C1 segment of cervical spinal cord (tissue), 14 donors: ENCODE results near the gene CLDN4.
"Not testable (repeated sequence)": the region's sequence is repeated elsewhere in the genome, so short reads cannot be mapped to it uniquely, and the experiment has no call there.

Experiments used
- DNase-seq, 14 donors: peaks; one replicate each; lab custom pipeline; 2025; lab: John Stamatoyannopoulos, UW

The CLDN4 gene

DNA sequence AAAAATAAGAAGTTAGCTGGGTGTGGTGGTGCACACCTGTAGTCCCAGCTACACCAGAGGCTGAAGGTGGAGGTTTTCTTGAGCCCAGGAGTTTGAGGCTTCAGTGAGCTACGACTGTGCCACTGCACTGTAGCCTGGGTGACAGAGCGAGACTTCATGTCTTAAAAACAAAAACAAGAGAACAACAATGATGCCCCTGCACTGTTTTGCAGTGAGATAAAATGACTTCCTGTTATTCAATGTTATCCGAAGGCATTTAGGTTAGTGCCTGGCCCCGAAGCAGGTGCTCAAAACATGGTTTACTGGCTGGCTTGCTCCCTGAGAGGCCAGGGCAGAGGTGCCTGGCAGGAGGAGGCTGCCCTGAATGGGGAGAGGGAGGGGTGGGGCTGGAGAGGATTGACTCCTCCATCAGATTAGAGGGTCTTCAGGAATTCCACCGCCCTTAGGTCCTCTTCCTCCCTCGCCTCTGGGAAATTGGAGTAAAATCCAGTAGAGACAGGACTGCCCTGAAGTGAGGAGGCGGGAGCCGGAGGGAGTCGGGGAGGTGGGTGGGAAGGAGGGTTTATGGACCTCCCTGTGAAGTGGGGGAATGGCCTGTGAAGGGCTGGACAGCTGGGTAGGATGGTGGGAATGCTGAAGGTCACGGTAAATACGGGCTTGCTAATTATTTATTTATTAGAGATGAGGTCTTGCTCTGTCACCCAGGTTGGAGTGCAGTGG lies 6.8 kb upstream of the CLDN4 start:
- DNase-seq = no peak

DNA sequence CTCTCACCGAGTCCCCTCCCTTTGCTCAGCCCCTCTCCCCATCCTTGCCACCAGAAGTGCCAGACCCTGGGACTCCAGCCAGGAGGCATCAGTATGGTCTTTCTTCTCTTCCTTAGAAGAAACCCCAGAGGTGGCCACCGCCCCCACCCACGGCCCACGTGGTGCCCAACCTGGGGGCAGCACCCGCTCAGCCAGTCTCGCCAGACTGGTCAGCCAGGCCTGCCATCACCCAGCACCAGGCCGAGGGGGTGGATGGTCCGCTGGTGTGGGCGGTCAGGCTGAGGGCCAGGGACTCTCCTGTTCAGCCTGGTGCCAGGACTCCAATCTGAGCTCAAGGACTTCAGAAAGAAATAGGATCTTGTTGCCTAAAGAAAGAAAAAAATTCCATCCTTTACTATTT lies 5.8 kb upstream of the CLDN4 start:
- DNase-seq = no peak

DNA sequence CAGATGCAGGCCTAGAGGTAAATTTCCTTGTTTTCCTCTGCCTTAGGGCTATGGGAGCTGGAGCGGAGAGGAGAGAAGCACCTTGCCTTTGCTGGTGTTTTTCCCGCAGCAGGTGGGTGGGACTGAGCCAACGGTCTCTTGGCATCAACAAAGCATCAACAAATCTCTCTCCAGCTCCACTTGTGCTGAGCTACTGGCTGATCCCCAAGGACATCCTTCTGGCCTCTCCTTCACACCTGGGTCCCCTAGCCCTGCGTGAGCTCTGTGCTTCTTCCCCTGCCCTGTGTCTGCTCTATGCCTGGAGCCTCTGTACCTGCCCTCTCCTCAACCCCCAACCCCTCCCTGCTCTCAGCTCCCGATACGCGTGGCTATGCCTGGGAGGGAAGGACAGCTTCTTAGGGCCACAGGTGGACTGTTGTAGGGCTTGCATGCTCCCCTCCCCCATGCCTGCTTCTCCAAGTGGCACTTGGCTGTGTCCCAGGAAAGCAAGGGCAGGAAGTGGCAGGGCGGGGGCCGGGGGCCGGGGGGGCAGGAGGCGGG lies 3.2 kb upstream of the CLDN4 start:
- peak in 2 of 14 donors; percentile 11 to 89 for DNase-seq

DNA sequence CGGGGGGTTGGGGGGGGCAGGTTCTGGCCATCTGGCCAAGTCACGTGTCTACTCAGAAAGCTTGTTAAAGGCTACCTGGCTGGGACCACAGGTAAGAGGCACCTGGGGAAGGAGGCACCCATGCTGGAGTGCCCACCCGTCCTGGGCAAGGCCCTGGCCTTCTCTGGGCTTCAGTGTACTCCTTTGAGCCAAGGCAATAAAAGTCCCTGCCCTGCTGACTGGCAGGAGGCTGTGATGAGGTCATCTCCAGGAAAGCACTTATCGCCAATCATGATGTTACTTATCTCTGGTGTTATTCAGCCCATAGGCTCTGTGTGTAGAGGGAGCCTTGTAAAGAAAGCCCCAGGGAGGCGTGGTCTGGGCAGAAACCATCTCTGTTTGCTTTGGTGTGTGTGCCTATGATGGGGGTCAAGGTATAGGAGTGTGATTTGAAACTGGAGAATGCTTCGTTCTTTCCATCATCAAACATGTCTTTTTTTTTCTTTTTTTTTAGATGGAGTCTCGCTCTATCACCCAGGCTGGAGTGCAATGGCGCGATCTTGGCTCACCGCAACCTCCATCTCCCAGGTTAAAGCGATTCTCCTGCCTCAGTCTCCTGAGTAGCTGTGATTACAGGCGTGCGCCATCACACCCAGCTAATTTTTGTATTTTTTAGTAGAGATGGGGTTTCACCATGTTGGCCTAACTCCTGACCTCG lies 2.5 kb upstream of the CLDN4 start:
- peak in 1 of 14 donors; percentile 85 for DNase-seq

DNA sequence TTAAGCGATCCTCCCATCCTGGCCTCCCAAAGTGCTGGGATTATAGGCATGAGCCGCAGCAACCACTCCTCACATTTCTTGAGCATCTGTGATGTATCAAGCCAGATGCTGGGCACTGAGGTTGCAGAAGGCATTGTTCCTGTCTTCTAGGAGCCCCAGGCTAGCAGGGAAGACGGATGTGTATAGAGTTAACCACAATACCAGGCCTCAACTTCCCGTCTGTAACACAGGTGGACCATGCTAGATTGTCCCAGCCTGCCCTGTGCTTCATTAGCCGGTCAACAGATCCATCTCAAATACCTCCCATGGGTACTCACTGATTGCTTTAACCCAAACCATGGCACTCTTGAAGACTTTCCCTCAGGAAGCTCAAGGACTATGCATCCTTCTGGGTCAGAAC lies 1.8 kb upstream of the CLDN4 start:
- no peak for DNase-seq

DNA sequence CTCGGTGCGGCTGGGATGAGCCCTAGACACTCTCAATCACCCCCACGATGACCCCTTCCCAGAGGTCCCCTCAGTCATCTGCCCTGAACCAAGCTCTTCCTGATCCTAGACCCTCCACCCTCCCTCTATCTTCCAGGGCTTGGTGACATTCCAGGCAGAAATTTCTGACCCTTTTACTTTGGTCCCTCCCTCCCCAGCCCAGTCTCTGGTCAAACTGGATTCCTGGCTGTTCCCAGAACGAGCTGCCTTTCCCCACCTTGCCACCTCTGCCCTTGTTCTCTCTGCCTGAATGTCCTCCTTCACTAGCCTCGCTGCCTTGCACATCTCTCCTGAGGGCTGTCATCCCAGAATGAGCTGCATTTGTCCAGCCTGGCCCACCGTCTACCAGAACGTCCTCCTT lies 1.3 kb upstream of the CLDN4 start:
- no peak for DNase-seq

DNA sequence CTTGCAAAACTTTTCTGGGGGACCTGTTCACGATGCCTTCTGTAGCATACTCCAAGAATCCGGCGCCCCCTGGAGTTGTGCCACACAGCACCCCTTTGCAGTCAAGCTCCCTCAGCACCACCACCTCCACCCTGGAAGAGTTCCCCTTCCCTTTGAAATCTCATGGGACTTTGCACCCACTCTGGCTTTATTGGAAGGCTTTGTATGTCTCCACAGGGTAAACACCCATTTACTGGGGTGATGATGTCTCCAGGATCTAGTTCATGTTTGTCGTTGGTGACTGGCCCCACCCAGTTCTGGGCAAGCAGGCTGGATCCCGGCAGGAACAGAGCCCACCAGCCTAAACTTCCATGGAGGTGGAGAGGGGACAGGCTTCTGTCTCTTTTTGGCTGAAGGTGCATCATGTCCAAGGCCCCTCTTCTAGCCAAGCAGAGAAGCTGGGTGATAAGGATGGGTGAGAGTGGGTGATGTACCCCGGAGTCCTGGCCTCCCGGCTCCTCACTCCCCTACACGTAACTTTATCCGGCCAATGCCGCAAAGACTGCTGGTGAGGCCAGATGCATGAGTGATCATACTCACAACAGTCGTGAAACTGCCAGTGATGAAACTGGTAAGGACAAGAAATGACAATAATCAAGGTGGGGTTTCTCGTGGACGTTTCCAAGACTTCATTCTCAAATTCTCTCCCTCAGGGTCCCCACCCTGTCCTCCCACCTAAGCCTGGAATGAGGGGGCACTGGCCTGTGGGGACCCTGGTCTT lies 695 bp upstream of the CLDN4 start:
- no peak for DNase-seq

DNA sequence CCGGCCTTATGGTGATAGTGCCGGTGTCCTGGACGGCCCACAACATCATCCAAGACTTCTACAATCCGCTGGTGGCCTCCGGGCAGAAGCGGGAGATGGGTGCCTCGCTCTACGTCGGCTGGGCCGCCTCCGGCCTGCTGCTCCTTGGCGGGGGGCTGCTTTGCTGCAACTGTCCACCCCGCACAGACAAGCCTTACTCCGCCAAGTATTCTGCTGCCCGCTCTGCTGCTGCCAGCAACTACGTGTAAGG lies 713 bp downstream of the CLDN4 start:
- DNase-seq = no peak

DNA sequence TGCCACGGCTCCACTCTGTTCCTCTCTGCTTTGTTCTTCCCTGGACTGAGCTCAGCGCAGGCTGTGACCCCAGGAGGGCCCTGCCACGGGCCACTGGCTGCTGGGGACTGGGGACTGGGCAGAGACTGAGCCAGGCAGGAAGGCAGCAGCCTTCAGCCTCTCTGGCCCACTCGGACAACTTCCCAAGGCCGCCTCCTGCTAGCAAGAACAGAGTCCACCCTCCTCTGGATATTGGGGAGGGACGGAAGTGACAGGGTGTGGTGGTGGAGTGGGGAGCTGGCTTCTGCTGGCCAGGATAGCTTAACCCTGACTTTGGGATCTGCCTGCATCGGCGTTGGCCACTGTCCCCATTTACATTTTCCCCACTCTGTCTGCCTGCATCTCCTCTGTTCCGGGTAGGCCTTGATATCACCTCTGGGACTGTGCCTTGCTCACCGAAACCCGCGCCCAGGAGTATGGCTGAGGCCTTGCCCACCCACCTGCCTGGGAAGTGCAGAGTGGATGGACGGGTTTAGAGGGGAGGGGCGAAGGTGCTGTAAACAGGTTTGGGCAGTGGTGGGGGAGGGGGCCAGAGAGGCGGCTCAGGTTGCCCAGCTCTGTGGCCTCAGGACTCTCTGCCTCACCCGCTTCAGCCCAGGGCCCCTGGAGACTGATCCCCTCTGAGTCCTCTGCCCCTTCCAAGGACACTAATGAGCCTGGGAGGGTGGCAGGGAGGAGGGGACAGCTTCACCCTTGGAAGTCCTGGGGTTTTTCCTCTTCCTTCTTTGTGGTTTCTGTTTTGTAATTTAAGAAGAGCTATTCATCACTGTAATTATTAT lies 1.2 kb downstream of the CLDN4 start:
- no peak for DNase-seq

DNA sequence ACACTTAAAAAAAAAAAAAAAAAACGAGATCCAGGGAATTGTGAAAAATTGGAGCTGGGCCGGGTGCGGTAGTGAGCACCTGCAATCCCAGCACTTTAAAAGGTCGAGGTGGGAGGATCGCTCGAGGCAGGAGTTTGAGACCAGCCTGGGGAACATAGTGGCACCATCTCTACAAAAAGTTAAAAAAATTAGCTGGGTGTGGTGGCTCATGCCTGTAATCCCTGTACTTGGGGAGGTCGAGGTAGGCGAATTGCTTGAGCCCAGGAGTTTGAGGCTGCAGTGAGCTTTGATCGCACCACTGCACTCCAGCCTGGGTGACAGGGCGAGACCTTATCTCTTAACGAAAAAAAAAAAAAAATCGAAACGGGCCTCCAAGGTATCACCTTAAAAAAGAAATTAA lies 2.0 kb downstream of the CLDN4 start:
- no peak for DNase-seq

DNA sequence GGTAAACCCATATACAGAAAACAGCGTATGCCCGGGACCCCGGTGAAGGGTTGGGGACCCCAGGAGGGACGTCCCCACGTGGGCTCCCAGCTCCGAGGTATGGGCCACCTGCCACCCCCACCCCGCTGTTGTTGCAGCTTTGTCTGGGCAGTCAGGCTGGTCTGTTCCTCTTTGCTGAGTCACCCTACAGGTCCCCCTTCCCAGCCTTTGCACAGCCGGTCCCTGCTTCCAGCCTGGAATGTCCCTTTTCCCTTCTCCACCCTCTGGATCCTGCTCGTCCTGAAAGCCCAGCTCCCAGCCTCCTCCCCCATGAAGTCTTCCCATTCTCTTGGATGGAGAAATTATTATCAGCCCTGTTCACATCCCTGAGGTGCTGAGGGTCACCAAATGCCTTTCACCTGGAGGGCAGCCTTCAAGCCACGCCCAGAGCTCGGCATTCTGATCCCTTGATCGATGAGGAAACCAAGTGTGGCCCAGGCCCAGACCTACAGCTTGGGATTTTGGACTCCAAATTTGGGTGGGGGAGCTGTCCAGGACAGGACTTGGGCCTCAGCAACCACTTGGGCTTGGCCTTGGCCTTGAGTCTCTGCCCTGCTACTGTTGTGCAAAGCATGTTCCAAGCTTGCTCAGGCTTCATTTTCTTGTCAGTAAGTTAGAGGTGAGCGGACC lies 2.6 kb downstream of the CLDN4 start:
- no peak for DNase-seq

DNA sequence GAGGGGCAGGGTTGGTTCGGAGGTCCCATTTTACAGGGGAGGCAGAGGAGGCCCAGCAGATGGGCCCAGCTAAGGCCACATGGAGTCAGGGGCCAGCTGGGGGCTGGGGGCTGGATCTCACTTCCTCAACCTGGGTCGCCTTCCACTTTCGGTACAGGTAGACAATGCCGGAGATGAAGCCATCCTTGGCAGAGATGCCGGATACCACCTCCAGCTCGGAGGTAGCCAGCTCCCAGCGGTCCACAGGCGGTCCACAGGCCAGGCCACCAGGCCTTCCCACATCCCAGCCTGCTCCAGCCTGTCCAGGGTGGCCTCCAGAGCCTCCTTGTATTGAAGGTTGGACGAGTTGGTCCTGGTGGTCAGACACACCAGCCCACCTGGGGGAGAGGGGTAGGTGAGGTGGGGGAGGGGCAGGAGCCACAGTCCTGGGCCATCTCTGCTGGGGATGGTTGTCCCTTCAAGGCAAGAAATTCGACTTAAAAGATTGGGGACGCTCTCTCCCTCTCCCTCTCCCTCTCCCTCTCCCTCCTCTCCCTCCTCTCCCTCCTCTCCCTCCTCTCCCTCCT lies 3.9 kb downstream of the CLDN4 start:
- no peak for DNase-seq

DNA sequence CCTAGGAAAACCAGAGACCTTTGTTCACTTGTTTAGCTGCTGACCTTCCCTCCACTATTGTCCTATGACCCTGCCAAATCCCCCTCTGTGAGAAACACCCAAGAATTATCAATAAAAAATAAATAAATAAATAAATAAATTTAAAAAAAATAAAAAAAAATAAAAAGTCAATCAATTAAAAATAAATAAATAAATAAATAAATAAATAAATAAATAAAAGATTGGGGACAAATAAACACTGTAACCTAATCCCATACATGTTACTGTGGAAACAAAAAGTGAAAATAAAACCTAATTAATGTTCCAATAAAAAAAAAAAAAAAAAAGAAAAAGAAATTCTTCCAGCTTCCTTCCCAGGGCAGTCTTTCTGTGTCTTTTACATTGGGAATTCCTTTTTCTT lies 6.4 kb downstream of the CLDN4 start:
- DNase-seq = not testable (repeated sequence)

DNA sequence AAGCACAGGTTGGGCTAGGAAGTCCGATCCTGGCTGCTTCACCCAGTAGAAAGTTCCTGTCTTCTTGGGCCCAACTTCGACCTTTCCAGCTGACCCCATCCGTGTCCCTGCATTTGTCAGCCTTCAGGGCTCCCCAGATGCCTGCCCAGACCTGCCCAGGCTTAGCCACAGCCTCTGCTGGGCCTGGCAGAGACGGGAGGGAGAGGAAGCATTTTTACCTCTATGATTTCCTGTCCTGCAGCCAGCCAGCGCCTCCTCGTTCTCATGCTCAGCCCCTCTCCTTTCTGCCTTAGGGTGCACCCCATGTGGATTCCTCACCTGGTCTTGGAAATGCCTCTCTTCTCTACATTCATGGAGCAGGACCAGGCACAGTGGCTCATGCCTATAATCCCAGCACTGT lies 7.8 kb downstream of the CLDN4 start:
- DNase-seq = no peak

DNA sequence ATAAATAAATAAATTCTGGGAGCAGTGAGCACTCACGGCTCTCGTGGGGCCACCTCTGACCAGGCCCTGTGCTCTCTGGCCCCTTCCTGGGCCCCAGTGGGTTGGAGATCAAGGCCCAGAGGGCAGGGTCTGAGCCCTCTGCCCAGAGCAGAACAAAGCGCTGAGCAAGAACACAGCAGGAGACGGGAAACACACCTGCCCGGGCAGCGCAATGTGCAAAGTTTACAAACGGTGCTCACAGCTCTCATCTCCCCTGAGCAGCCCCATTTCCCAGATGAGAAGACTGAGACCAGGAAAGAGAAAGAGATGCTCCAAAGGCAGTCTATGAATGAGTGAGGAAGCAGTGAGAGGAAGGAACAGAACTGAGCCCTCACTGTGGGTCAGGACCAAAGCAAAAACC lies 8.5 kb downstream of the CLDN4 start:
- DNase-seq = no peak

DNA sequence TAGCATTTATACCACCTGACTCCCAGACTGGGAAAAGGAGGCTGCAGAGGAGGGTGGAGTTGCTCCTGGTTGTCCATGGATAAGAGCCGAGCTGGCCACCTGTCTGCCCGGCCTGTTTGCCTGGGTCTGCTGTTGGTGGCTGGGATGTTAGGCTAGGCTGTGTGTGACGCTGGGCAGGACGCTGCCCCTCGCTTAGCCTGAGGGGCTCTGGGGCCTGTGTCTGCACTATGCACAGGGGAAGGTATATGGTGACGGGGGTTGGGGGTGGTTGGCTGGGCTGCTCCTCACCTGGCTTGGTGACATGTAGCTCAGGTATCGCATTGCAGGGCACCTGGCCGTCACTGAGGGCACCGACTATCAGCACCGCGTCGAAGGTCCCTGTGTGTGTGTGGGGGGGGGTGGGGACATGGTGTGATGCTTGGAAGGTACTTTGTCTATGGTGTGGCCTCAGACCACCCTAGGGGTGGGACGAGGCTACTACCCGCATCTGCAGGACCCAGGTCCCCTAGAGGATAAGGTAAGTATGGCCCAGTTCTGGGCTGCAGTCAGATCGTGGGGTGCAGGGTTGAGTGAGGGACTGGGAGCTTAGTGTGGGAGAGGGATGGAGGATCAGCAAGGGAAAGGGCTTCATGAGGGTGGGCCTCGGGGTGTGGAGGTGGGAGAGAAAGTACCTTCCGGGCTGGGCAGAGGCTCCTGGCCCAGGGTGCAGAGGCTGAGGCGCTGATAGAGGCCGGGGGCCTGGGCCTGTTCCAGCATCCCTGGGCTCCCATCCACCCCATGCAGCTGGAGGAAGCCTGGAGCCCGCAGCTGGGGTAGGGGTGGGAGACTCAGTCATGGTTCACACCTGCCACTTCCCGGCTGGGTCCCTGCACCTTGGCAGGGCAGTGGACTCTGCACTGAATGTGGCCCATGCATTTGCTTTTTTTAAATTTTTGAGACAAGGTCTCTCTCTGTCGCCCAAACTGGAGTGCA lies 9.2 kb downstream of the CLDN4 start:
- no peak for DNase-seq

DNA sequence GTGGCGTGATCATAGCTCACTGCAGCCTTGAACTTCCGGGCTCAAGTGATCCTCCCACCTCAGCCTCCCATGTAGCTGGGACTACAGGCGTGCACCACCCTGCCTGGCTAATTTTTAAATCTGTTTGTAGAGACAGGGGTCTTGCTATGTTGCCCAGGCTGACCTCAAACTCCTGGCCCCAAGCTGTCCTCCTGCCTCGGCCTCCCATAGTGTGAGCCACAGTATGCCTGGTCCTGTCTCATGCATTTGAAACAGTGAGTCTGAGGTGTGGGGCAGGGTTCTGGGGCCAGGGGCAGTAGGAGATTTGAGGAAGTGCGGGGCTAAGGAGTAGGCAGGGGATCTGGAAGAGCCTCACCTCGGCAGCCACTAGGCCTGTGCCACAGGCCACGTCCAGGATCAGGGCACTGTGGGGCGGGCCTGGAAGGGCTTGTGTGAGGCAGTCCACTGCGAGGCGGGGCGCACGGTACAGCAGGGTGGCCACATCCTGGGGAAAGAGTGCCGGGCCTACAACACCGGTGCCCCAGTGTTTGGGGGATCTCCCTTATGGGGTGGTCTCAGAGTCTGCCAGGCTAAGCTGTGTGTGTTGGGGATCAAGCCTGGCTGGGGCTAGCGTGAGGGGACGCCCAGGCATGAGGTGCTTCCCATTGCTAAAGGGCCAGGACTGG lies 10.1 kb downstream of the CLDN4 start:
- no peak for DNase-seq

DNA sequence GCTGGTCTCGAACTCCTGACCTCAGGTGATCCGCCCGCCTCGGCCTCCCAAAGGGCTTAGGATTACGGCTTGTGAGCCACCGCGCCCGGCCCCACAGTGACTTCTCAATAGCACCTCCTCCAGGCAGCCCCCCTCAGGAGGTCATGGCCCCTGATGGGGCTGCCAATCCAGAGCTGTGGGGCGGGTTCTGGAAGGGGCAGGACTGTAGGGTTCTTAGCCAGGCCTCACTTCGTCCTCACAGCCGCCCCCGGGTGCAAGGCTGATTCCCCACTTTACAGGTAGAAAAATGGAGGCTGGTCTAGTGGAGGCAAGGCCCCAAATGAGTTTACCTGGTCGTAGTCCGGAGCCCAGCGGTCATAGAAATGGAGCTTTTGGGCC lies 10.9 kb downstream of the CLDN4 start:
- DNase-seq = no peak
